Measurements from ENCODE around the gene MORN2.

Gene MORN2

DNA sequence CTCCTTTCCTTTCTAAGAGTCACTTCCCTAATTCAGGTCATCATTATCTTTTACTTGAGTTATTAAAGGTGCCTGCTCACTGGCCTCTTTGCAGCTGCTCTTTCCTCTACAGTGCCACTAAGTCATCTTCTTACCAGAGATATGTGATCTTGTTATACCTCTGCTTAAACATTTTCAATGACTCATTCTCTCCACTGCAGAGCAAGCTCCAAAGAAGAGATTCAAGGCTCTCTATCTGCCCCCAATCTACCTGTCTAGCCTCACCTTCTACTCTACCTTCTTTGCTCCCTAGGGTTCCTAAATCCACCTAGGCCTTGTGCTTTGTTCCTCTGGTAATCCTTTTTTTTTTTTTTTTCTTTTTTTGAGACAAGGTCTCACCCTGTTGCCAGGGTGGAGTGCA, 17.0 kb downstream of the MORN2 start:
- no peak for DNase-seq

DNA sequence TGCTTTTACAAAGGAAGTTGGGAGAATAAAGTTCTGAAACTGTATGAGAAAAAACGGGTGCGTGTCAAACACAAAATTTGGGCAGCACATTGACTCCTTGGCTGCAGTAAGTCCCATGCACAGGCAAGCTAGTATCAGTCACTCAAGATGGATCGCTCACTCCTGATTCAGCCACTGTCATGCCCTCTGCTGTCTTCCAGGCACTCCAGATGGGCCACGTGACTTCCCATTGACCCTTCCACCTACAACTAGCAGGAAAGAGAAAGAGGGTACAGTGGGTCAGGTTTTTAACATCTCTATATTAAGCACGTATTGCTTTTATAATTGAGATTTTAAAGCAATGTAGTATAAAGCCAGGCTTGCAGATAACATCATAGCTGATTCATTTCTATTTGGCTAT, 22.5 kb downstream of the MORN2 start:
- no peak for DNase-seq

DNA sequence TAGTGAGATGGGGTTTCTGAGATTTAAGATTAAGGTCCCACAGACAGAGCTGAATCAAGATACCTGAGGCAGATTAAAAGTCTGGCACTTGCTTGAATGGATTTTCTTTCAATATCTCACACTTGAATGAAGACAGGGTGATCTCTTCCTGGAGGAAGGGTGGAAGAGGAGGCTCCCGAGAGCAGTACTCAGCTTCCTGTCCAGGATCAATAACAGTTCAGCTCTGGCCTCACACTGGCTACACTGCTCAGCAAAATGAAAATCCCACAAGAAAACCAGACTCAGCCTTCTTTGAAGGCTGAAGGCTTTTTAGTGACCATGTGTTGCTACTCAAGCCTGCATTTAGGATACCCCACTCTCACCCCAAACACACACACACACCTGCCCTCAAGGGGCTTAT, 24.9 kb downstream of the MORN2 start:
- DNase-seq = no peak

DNA sequence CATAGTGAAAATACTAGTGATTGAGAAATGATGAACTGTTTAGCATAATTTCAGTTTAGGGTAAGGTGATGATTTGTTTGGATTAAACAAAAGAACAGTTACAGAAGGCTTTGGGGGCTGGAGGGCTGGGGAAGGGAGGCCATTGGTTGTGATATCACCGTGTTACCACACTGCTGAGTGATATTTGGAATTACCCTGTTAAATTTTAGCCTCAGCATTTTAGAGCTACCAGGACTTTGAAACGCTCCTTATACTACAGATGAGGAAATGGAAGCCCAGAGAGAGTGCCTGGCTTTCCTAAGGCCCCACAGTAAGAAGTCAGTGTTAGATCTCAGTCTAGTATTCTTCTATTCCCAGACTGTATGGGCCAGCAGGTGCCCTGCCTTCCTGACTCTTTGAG, 29.5 kb downstream of the MORN2 start:
- no peak for DNase-seq

DNA sequence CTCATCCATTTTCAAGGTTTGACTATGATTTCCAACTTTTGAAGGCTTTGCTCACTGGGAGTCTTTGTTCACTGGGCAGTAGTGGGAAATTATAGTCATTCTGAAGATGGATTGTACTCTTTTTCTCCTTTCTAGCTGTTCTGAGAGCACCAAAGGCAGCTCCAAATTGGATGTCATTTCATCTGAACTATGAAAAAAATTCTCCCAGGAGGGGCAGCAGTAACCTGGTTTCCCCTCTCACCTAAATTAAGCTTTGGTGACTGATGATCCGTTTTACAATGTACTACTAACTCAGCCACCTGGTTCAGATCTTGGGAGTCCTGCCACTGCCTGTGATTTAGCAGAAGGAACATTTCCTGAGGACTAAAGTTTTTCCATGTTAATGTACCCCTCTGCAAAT, 31.5 kb downstream of the MORN2 start:
- no peak for DNase-seq

DNA sequence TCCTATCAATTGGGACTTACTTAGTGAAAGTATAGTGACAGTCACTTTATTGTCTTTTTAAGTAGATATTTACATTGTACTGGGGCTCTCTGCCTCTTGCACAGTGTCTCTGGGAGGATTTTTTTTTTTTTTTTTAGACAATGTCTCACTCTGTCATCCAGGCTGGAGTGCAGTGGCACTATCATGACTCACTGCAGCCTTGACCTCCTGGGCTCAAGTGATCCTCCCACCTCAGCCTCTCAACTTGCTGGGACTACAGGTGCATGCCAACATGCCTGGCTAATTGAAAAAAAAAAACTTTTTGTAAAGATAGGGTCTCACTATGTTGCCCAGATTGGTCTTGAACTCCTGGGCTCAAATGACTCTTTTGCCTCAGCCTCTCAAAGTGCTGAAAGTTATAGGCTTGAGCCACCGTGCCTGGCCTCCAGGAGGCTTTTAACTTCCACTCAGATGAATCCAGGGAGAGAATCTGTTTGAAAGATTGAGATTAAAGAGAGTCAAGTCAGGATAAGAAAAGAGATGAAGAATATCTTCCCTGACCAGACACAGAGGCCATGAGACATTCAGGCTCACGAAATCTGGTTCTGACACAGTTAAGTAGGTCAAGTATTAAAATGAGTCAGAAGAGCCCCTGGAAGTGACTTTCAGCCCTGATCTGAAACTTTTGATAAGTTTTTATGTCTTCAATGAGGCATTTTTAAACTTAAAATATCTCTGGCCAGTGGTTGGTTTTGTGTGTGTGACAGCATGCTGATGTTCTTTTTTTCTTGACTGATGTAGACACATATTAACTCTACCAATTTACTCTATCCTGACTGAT, 32.2 kb downstream of the MORN2 start:
- no peak for DNase-seq

DNA sequence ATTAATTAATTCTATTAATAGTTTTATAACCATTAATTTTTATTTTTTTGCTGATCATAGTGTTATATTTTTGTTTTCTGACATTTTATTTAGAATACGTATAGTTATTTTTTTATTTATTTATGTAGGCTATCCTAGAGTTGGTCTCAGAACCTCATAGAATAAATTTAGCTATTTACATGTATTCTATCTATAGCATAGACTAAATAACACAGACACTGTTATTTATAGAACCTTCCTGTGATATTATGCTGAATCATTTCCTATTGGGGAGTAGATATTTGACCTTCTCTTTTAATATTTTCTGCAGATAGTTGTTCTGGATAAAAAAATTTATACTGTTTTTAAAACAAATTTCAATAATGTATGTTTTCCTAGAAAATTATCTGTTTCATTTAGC, 34.1 kb downstream of the MORN2 start:
- DNase-seq = no peak

DNA sequence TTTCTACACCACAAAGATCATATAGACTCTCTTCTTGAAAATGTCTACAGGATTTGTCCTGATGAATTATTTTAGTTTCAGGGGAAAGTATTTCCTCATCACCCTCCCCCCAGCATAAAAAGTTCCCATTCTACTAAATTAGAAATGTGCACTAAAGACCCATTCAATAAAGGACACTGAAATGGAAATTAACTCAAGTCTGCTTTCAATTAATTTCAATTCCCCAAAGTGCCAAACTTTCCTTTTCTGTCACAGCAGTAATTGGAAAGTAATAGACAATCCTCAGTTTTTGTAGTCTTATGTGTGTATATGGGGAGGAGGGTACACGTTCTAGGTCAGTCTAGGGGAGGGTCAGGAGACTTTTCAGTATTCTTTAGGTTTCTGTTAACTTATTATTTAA, 35.4 kb downstream of the MORN2 start:
- DNase-seq = no peak

DNA sequence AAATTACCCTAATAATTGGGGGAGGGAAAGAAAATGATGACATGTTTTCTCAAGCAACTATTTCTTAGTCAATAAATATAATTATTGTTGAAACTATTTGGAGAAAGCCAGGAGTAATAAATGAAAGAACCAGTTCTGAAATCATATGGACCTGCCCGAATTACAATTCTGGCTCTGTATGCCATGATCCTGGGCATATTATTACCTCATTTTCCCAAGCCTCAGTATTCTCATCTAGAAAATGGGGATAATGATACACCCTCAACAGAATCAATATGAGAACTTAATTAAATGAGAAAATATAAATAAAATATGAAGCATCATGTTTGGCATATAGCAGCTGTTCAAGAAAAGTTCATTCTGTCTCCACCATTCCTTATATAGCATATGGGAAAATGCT, 36.8 kb downstream of the MORN2 start:
- DNase-seq = no peak

DNA sequence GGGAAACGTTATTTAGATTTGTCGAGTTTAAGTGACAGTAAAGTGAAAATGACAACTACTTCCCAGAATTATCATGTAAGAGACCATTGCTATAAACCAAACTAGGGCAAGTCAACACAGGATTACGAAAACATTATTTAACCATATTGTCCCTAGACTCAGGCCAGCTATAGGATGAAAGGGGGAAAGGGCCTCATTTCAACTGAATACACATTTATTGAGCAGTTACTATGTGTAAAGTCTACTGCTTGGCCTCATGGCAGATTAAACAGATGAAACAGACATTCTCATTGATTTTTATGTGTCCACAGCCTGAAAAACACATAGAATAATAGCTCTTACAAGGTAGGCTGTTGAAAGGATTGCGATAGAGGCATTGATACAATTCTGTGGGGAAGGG, 46.6 kb downstream of the MORN2 start:
- no peak for DNase-seq

DNA sequence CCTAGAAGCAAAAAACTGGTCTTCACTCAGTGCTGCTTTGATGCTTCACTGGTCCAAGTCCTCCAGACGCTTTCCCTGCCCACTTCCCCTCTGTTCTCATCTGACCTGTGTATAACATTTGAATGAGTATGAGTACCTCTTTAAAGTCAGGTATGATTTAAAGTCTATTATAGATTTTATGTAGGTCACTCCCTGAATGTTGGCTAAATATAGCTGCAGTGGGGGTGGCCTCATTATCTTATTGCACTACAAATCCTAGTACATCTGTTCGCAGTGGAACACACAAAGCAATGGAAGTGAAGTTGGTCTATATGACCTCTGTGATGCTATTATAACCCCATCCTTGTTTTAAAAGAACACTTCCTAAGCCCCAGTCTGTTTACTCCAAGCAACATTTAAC, 47.1 kb downstream of the MORN2 start:
- DNase-seq = no peak

DNA sequence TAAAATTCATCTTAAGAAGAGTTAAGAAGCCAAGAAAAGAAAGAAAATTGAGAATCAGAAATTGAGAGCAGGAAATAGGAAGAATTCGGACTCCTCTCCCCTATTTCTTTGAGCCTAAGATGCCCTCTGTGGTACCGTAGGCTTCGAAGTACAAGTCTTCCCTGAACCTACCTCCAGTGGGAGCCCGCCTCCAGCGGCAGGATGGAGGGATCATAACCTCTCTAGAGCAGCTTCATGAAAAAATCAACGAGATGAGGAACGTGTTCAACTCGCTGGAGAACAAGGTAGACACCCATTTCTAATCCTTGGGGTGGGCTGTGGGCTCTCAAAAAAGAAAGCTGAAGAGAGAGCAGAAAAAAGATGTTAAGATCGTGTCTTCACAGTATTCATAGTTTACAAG, 50.2 kb downstream of the MORN2 start:
- DNase-seq = no peak

DNA sequence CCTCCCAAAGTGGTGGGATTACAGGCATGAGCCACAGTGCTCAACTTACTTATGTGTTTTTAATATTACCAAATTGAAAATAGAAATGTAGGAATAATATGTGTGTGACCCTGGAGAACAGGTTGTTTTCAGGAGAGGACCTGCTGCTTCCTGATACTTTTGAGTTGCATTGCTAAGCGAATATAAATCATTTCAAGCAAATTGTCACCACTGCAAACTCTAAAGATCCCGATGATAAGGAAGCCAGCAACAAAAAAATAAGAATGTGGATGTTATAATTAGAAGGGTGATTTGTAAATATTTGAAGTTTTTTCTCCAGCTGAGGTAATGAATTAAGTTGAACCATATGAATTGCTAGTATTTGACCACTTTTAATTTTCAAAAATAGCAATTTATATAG, 54.8 kb downstream of the MORN2 start:
- DNase-seq = no peak
